Measurements from ENCODE around the gene MAPK9.
A peak's percentile ranks its signal among the peaks of the same experiment; 100 is the strongest.

The MAPK9 gene

DNA sequence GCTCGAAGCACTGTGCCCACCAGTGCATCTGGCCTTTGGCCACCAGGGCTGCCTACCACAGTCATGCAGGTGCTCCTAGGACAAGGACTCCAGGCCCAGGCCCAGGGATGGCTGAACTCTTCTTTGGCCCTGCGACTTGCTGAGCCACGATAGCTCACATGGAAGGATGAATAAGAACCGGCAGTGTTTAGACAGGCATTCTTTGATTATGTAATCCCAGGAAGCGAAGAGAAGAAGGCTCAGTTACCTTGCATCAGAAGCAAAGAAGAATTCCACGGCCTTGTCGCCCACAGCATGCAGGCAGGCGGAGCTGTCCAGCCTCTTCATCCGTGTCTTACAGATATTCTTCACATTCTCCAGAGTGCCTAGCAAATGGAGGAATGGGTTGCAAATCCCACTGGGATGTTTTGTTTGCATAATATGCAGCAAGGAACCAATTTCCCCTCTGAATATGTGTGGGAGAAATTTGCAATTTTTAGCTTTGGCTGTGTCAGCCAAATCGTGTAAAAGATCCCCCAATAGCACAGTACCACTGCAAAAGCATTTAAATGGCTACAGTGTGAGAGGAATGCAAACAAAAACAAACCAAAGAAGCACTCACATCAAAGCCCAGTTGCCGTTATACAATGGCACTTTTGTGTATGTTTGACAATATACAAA lies 32.2 kb upstream of the MAPK9 start:
- no peak for DNase-seq
- no peak overlapping the region for H3K27ac ChIP-seq
- no peaks in the 10 kb centered on the region for H3K9me3 ChIP-seq (ENCODE audit: severe bottlenecking)
- no peaks in the 10 kb centered on the region for H3K27me3 ChIP-seq (ENCODE audit: insufficient read depth, low read depth, severe bottlenecking)
- TF ChIP-seq CTCF (IDR thresholded peaks at IDR 0.05; ENCODE audit: low read depth, low read length) = no peak
- H3K36me3 ChIP-seq = no peaks in the 10 kb centered on the region
- H3K4me3 ChIP-seq (ENCODE audit: low read depth, low read length) = no peak overlapping the region

DNA sequence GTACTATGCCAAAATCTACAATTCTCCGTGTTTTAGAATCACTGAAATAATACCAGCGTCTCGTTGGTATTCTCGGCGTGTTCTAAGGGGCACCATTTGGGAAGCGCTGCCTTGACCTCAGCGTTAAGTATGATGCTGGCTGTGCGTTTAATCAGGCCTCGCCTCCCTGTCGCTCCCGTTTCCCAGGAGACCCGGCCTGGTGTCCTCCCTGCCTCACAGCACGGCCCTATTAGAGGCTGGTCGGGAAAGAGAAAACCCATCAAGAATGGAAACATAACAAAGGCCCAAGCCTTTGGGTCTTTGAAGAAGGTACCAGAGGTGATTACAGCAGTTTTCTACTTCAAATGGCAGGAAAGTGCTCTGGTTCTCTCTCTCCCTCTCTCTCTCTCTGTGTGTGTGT lies 31.3 kb upstream of the MAPK9 start:
- Histone ChIP-seq H3K36me3 (no peaks in the 10 kb centered on the region), H3K4me3 (ENCODE audit: low read depth, low read length) (no peak overlapping the region), H3K27ac (no peak overlapping the region), H3K27me3 (ENCODE audit: insufficient read depth, low read depth, severe bottlenecking) (no peaks in the 10 kb centered on the region), H3K9me3 (ENCODE audit: severe bottlenecking) (no peaks in the 10 kb centered on the region)
- no peak for TF ChIP-seq CTCF (IDR thresholded peaks at IDR 0.05; ENCODE audit: low read depth, low read length)
- DNase-seq = no peak

DNA sequence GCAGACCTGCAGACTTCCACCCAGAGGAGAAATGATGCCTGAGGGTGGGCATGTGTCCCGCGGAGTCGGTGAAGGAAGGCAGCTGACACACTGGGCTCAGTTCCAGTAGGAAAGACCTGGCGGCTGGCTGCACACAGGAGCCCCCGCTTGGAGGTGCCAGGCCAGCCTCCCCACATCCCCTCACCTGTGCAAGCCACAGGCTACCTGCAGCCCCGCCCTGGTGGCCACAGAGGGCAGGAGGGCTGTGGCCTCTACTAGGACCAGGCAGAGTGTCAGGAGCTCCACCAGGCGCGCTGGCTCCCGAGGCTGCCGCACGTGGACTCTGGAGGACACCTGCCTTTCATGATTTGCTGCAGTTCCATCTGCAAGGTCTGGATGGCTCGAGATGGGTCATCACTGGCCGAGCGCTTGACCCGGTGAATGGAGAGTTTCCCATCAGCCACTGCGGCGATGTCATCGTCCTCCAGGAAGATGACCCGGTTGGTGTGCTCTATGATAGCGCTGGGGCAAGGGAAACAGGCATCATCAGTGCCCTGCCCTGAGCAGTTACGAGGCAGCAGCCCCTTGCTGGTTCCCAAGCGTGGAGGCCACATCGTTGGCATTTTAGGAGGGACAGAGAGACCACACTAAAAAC lies 26.7 kb upstream of the MAPK9 start:
- DNase-seq = no peak
- H3K27ac ChIP-seq = no peak overlapping the region
- no peaks in the 10 kb centered on the region for H3K27me3 ChIP-seq (ENCODE audit: insufficient read depth, low read depth, severe bottlenecking)
- H3K9me3 ChIP-seq (ENCODE audit: severe bottlenecking) = no peaks in the 10 kb centered on the region
- H3K36me3 ChIP-seq = no peaks in the 10 kb centered on the region
- TF ChIP-seq CTCF (IDR thresholded peaks at IDR 0.05; ENCODE audit: low read depth, low read length) = no peak
- H3K4me3 ChIP-seq (ENCODE audit: low read depth, low read length) = no peak overlapping the region

DNA sequence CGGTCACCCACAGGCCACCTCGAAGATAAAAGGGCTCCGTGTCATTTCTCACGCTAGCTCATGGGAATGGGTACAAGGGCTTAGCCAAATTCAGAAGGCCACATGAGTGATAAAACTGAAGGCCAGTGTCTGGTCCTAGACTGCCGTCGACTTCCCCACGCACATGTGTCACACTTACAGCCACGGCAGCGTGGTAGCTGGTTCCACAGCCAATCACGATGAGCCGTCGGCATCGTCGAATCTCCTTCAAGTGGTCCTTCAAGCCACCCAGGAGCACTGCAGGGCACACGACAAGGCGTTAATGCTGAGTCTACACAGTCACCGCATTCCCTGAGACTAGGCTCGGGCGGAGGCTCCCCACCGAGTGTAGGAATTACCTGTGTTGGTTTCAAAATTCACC lies 24.7 kb upstream of the MAPK9 start:
- Histone ChIP-seq H3K4me3 (ENCODE audit: low read depth, low read length) (no peak overlapping the region), H3K9me3 (ENCODE audit: severe bottlenecking) (no peaks in the 10 kb centered on the region), H3K27ac (no peak overlapping the region), H3K36me3 (no peaks in the 10 kb centered on the region), H3K27me3 (ENCODE audit: insufficient read depth, low read depth, severe bottlenecking) (no peaks in the 10 kb centered on the region)
- TF ChIP-seq CTCF (IDR thresholded peaks at IDR 0.05; ENCODE audit: low read depth, low read length) = no peak
- DNase-seq = no peak

- Histone ChIP-seq H3K36me3 (no peaks in the 10 kb centered on the region), H3K9me3 (ENCODE audit: severe bottlenecking) (no peaks in the 10 kb centered on the region), H3K27ac (no peak overlapping the region), H3K4me3 (ENCODE audit: low read depth, low read length) (no peak overlapping the region), H3K27me3 (ENCODE audit: insufficient read depth, low read depth, severe bottlenecking) (no peaks in the 10 kb centered on the region)
- DNase-seq = peak; percentile 72
- peak; percentile 87 for TF ChIP-seq CTCF (IDR thresholded peaks at IDR 0.05; ENCODE audit: low read depth, low read length)
Measured at GRCh38 chr5:180315762-180316212, 23.9 kb upstream of the MAPK9 start.

Measured in WERI-Rb-1 (cell line).